Measurements from ENCODE around the gene MS4A10. TPM values are rescaled to one million over a fixed set of nuclear protein-coding genes. Genes with fewer than 3 reads are reported as not detected.
"Not testable (repeated sequence)": the region's sequence is repeated elsewhere in the genome, so short reads cannot be mapped to it uniquely, and the experiment has no call there.

The MS4A10 gene
- polyA plus RNA-seq, 1 donor from 2014 or later: not detected

- no peaks in the 10 kb centered on the region for H4K20me1 ChIP-seq (ENCODE audit: insufficient read depth)
- no peaks in the 10 kb centered on the region for H3K27me3 ChIP-seq (ENCODE audit: insufficient read depth, low read depth, low read length)
- no peak overlapping the region for H3K4me2 ChIP-seq (ENCODE audit: low read length)
- no peaks in the 10 kb centered on the region for H3K36me3 ChIP-seq (ENCODE audit: insufficient read depth, low read length)
- H3K27ac ChIP-seq (ENCODE audit: low read length): no peak overlapping the region
- no peaks in the 10 kb centered on the region for H3F3A ChIP-seq (ENCODE audit: insufficient read depth, low read length, poor library complexity, severe bottlenecking)
- H3K9me2 ChIP-seq (ENCODE audit: insufficient read depth, low read length): no peaks in the 10 kb centered on the region
- no peak for TF ChIP-seq CTCF (IDR thresholded peaks at IDR 0.05; ENCODE audit: poor library complexity, severe bottlenecking)
- TF ChIP-seq RAD21 (conservative IDR thresholded peaks at IDR 0.05): no peak
- no peak for TF ChIP-seq POLR2AphosphoS5 (IDR thresholded peaks at IDR 0.05)
- H3K4me3 ChIP-seq (ENCODE audit: low read length): no peak overlapping the region
- no peaks in the 10 kb centered on the region for H3K9me3 ChIP-seq (ENCODE audit: low read length)
- no peak overlapping the region for H2AFZ ChIP-seq (ENCODE audit: low read depth, low read length)
- H3K9ac ChIP-seq (ENCODE audit: low read length): no peak overlapping the region
- H3K79me2 ChIP-seq (replicated peaks; ENCODE audit: insufficient read depth, low read length): no peaks in the 10 kb centered on the region
These were observed 27.8 kb upstream of the MS4A10 start for GRCh38 chr11:60757231-60757800.

- H3K36me3 ChIP-seq (ENCODE audit: insufficient read depth, low read length); H3F3A ChIP-seq (ENCODE audit: insufficient read depth, low read length, poor library complexity, severe bottlenecking); H3K27me3 ChIP-seq (ENCODE audit: insufficient read depth, low read depth, low read length); H3K9ac ChIP-seq (ENCODE audit: low read length); H3K4me2 ChIP-seq (ENCODE audit: low read length); H3K9me2 ChIP-seq (ENCODE audit: insufficient read depth, low read length); H3K27ac ChIP-seq (ENCODE audit: low read length); H4K20me1 ChIP-seq (ENCODE audit: insufficient read depth); H3K9me3 ChIP-seq (ENCODE audit: low read length); H2AFZ ChIP-seq (ENCODE audit: low read depth, low read length); H3K4me3 ChIP-seq (ENCODE audit: low read length); H3K79me2 ChIP-seq (replicated peaks; ENCODE audit: insufficient read depth, low read length): not testable (repeated sequence)
These were observed 26.5 kb upstream of the MS4A10 start for GRCh38 chr11:60758671-60759070.

- not testable (repeated sequence) for H4K20me1 ChIP-seq (ENCODE audit: insufficient read depth); H3K36me3 ChIP-seq (ENCODE audit: insufficient read depth, low read length); H2AFZ ChIP-seq (ENCODE audit: low read depth, low read length); H3K27ac ChIP-seq (ENCODE audit: low read length); H3K9me2 ChIP-seq (ENCODE audit: insufficient read depth, low read length); H3K9me3 ChIP-seq (ENCODE audit: low read length); H3K4me2 ChIP-seq (ENCODE audit: low read length); H3K4me3 ChIP-seq (ENCODE audit: low read length); H3K27me3 ChIP-seq (ENCODE audit: insufficient read depth, low read depth, low read length); H3K9ac ChIP-seq (ENCODE audit: low read length); H3K79me2 ChIP-seq (replicated peaks; ENCODE audit: insufficient read depth, low read length); H3F3A ChIP-seq (ENCODE audit: insufficient read depth, low read length, poor library complexity, severe bottlenecking)
These were observed 25.5 kb upstream of the MS4A10 start for GRCh38 chr11:60759438-60760225.

GRCh38 chr11:60761436-60762190 is 23.5 kb upstream of the MS4A10 start:
- Histone ChIP-seq H3K9me2 (ENCODE audit: insufficient read depth, low read length) (no peaks in the 10 kb centered on the region), H3K79me2 (replicated peaks; ENCODE audit: insufficient read depth, low read length) (no peaks in the 10 kb centered on the region), H3K27me3 (ENCODE audit: insufficient read depth, low read depth, low read length) (no peaks in the 10 kb centered on the region), H3K4me3 (ENCODE audit: low read length) (no peak overlapping the region), H3K9ac (ENCODE audit: low read length) (no peak overlapping the region), H2AFZ (ENCODE audit: low read depth, low read length) (no peak overlapping the region), H3K9me3 (ENCODE audit: low read length) (no peaks in the 10 kb centered on the region), H3K4me2 (ENCODE audit: low read length) (no peak overlapping the region), H3K27ac (ENCODE audit: low read length) (no peak overlapping the region), H3F3A (ENCODE audit: insufficient read depth, low read length, poor library complexity, severe bottlenecking) (no peaks in the 10 kb centered on the region), H3K36me3 (ENCODE audit: insufficient read depth, low read length) (no peaks in the 10 kb centered on the region), H4K20me1 (ENCODE audit: insufficient read depth) (no peaks in the 10 kb centered on the region)
- TF ChIP-seq POLR2AphosphoS5 (IDR thresholded peaks at IDR 0.05) (no peak), EZH2 (IDR thresholded peaks at IDR 0.05; ENCODE audit: borderline replicate concordance, insufficient read depth, low read length, poor library complexity, severe bottlenecking) (no peak), EP300 (conservative IDR thresholded peaks at IDR 0.05; ENCODE audit: poor library complexity, severe bottlenecking) (no peak), CTCF (IDR thresholded peaks at IDR 0.05; ENCODE audit: poor library complexity, severe bottlenecking) (no peak)

Measured in neural cell (in vitro differentiated cells).